CD14-positive monocyte (primary cell): ENCODE measurements around the gene NLRC5. TPM values are rescaled to one million over a fixed set of nuclear protein-coding genes. Genes with fewer than 3 reads are reported as not detected.

Experiments
- DNase-seq, 3 donors: peaks; one replicate each; pipeline ENCODE4 v3.0.0-alpha.2; 2011 to 2022
- H2AFZ ChIP-seq: 2 replicates; pipeline ENCODE4 v1.6.0; 2012; ENCODE audit warnings: mild to moderate bottlenecking, low read depth, low read length, inconsistent platforms; ENCODE audit not compliant: insufficient read depth, poor library complexity, severe bottlenecking
- H3K27ac ChIP-seq, 2 donors: 1 replicate in 1 of 2; 2 replicates in 1 of 2; pipeline ENCODE4 v1.5.1; 2012 to 2013; ENCODE audit warnings: low read length in 2 of 2, control low read depth in 1 of 2, inconsistent platforms in 1 of 2, low read depth in 1 of 2, mild to moderate bottlenecking in 1 of 2
- H3K27me3 ChIP-seq, 2 donors: one replicate each; pipeline versions ENCODE4 v1.6.0 to v1.6.1; 2011 to 2013; ENCODE audit warnings: low read length in 2 of 2; ENCODE audit not compliant: control insufficient read depth in 2 of 2, insufficient read depth in 2 of 2
- H3K36me3 ChIP-seq, 2 donors: replicated peaks in 1 of 2; 1 replicate in 1 of 2; 2 replicates in 1 of 2; pipeline versions ENCODE4 v1.5.1 to v1.6.1; 2012 to 2013; ENCODE audit warnings: low read length in 2 of 2, control low read depth in 1 of 2, inconsistent platforms in 1 of 2, mild to moderate bottlenecking in 1 of 2; ENCODE audit not compliant: insufficient read depth in 2 of 2, control insufficient read depth in 1 of 2
- H3K4me1 ChIP-seq, 2 donors: 1 replicate in 1 of 2; 2 replicates in 1 of 2; pipeline versions ENCODE4 v1.5.1 to v1.6.1; 2012 to 2013; ENCODE audit warnings: low read length in 2 of 2, control low read depth in 1 of 2, inconsistent platforms in 1 of 2, mild to moderate bottlenecking in 1 of 2, moderate library complexity in 1 of 2; ENCODE audit not compliant: insufficient read depth in 2 of 2, control insufficient read depth in 1 of 2
- H3K4me2 ChIP-seq: replicated peaks from 2 replicates; pipeline ENCODE3; 2012; ENCODE audit warnings: low read length, moderate library complexity, mild to moderate bottlenecking; ENCODE audit not compliant: poor library complexity, severe bottlenecking; ENCODE audit errors: extremely low read depth
- H3K4me3 ChIP-seq, 3 experiments: fragments of 200-600 bp in 1 of 3; sonication (generic) in 1 of 3; replicated peaks in 1 of 3; 1 replicate in 2 of 3; 2 replicates in 1 of 3; pipeline ENCODE4 v1.5.1; 2011 to 2013; ENCODE audit warnings: low read length in 3 of 3, mild to moderate bottlenecking in 3 of 3, control low read depth in 2 of 3, low read depth in 2 of 3, inconsistent platforms in 1 of 3, moderate library complexity in 1 of 3
- H3K79me2 ChIP-seq: 2 replicates; pipeline ENCODE4 v1.6.0; 2012; ENCODE audit warnings: mild to moderate bottlenecking, control low read depth, inconsistent platforms, low read length, moderate library complexity; ENCODE audit not compliant: insufficient read depth
- H3K9ac ChIP-seq: 2 replicates; pipeline ENCODE4 v1.6.0; 2017; ENCODE audit warnings: low read length, mild to moderate bottlenecking; ENCODE audit not compliant: insufficient read depth, poor library complexity, severe bottlenecking
- H3K9me3 ChIP-seq, 2 donors: replicated peaks in 1 of 2; 1 replicate in 1 of 2; 2 replicates in 1 of 2; pipeline versions ENCODE4 v1.5.1 to v1.6.1; 2012 to 2013; ENCODE audit warnings: low read length in 2 of 2, control low read depth in 1 of 2; ENCODE audit not compliant: control insufficient read depth in 1 of 2, insufficient read depth in 1 of 2
- H4K20me1 ChIP-seq: 2 replicates; pipeline ENCODE4 v1.6.0; 2012; ENCODE audit warnings: mild to moderate bottlenecking, low read length, control low read depth, moderate library complexity; ENCODE audit not compliant: insufficient read depth
- H3K27ac Mint-ChIP-seq, 7 donors: one replicate each; pipeline ENCODE4 v1.8.0; 2020; ENCODE audit warnings: mild to moderate bottlenecking in 7 of 7, mixed read lengths in 7 of 7, moderate library complexity in 6 of 7, inconsistent platforms in 2 of 7
- H3K27me3 Mint-ChIP-seq, 3 donors: one replicate each; pipeline ENCODE4 v1.8.0; 2021 to 2022; ENCODE audit warnings: low read depth in 3 of 3, mild to moderate bottlenecking in 3 of 3, mixed read lengths in 3 of 3, moderate library complexity in 3 of 3, inconsistent platforms in 1 of 3
- H3K36me3 Mint-ChIP-seq, 2 donors: one replicate each; pipeline ENCODE4 v1.8.0; 2020; ENCODE audit warnings: mixed read lengths in 2 of 2, inconsistent platforms in 1 of 2, mild to moderate bottlenecking in 1 of 2
- H3K4me1 Mint-ChIP-seq: one replicate; pipeline ENCODE4 v1.8.0; 2020; ENCODE audit warnings: mild to moderate bottlenecking, mixed read lengths
- H3K4me3 Mint-ChIP-seq, 2 donors: one replicate each; pipeline ENCODE4 v1.8.0; 2020; ENCODE audit warnings: mild to moderate bottlenecking in 2 of 2, mixed read lengths in 2 of 2, moderate library complexity in 1 of 2
- H3K9me3 Mint-ChIP-seq, 7 donors: one replicate each; pipeline ENCODE4 v1.8.0; 2020 to 2022; ENCODE audit warnings: mixed read lengths in 7 of 7, mild to moderate bottlenecking in 6 of 7, moderate library complexity in 6 of 7, inconsistent platforms in 2 of 7
- CTCF ChIP-seq: fragments of 200-600 bp; IDR thresholded peaks from one replicate; pipeline ENCODE4 v1.8.0; 2022; ENCODE audit warnings: antibody characterized with exemption, mild to moderate bottlenecking
- WGBS: methylation state at CpG from one replicate; pipeline ENCODE4 v1.1.5; 2013; ENCODE audit warnings: missing lambda C conversion rate; ENCODE audit not compliant: insufficient coverage; 5-methylcytosine and 5-hydroxymethylcytosine counted together
- intact Hi-C, 2 donors: fragments of 100-400 bp; cut with micrococcal nuclease; formaldehyde crosslinking; loops; one replicate each; pipeline versions ENCODE4 v1.15.0 to v1.15.1; 2023
- polyA plus RNA-seq, 3 donors: library from polyadenylated mRNA; depleted of rRNA in 1 of 3; unstranded in 2 of 3; stranded (reverse) in 1 of 3; fragments of 300-500 nt in 2 of 3; fragments of >200 nt in 1 of 3; fragmentation: Illumina TruSeq in 2 of 3; gene quantifications; 1 replicate in 2 of 3; 2 replicates in 1 of 3; pipeline ENCODE4 v1.2.3, GENCODE V29; 2012 to 2021

The NLRC5 gene
- polyA plus RNA-seq, 3 donors: 10.3 to 171 (median 21.6) TPM

- no peak for TF ChIP-seq CTCF
- H3K27me3 ChIP-seq: no peaks in the 10 kb centered on the region
- H3K36me3 ChIP-seq: peaks cover 30 to 49% of the 10 kb centered on the region in 2 donors
- no peaks in the 10 kb centered on the region for H3K9me3 ChIP-seq
- Mint-ChIP-seq H3K27me3 (peaks cover 0 to 4% (median 2%) of the 10 kb centered on the region in 3 donors), H3K27ac (peak overlapping the region; percentile 90 to 97 (median 94)), H3K36me3 (peaks cover 58 to 81% of the 10 kb centered on the region in 2 donors), H3K4me3 (peak overlapping the region; percentile 25 to 80), H3K9me3 (peaks cover 0 to 3% (median 1%) of the 10 kb centered on the region in 7 donors), H3K4me1 (peaks cover 95% of the 10 kb centered on the region)
- peak overlapping the region in 1 of 3 experiments; percentile 63 for H3K4me3 ChIP-seq
- H4K20me1 ChIP-seq: no peaks in the 10 kb centered on the region
- intact Hi-C loops: no loop called here
- H3K9ac ChIP-seq: peak overlapping the region; percentile 41
- 0% methylated on average over 1 of the region's 5 CpGs for WGBS
- peaks cover 63% of the 10 kb centered on the region for H3K79me2 ChIP-seq
- H3K4me2 ChIP-seq: peak overlapping the region; percentile 52
- peaks cover 84 to 86% of the 10 kb centered on the region in 2 donors for H3K4me1 ChIP-seq
- peak overlapping the region; percentile 89 to 90 for H3K27ac ChIP-seq
- H2AFZ ChIP-seq: peak overlapping the region; percentile 31
- peak; percentile 52 to 76 (median 63) for DNase-seq
Observed at GRCh38 chr16:57039148-57039812, 49.9 kb downstream of the NLRC5 start.

DNA sequence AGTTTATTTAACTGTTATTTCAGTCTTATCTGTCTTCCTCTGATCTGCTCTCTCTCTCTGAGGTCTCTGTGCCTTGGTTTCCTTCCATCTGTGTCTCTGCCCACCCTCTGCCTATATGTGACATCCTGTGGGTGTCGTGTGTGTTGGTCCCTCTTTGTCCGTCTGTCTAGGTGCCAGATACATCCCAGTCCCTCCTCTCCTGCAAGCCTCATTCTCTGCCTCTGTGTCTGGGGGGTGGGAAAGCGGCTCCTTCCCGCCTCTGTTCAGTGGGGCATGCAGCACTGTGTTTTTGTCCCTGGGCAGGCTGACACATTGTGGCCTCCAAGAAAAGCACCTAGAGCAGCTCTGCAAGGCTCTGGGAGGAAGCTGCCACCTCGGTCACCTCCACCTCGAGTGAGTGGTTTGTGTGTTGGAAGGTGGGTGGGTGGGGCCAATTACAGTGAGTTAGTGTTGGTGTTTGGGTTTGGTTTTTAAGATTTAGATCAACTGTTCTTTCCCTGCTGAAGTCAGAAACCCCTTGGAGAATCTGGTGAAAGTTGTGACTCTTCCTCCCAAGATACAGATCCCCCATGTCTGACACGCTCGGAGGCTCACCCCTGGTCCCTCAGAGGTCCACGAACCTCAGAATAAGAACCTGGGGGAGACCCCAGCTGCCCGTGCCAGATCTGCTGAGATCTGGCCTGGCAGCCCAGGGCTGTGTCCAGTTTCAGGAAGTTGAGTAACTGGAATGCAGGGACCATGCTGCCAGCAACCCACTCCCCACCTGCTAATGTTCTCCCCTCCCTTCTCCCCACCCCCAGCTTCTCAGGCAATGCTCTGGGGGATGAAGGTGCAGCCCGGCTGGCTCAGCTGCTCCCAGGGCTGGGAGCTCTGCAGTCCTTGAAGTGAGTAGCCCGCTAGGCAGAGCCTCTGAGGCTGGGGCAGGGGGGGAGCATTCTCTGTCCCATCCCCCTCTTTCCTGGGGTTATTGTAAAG lies 52.1 kb downstream of the NLRC5 start:
- Histone ChIP-seq H3K79me2 (peaks cover 66% of the 10 kb centered on the region), H3K4me2 (peak overlapping the region; percentile 52), H3K27me3 (no peaks in the 10 kb centered on the region), H3K36me3 (peaks cover 19 to 49% of the 10 kb centered on the region in 2 donors), H3K4me3 (peak overlapping the region in 1 of 3 experiments; percentile 63), H3K9ac (peak overlapping the region; percentile 48), H3K9me3 (no peaks in the 10 kb centered on the region), H3K27ac (peak overlapping the region; percentile 89 to 90), H3K4me1 (peaks cover 91 to 93% of the 10 kb centered on the region in 2 donors), H4K20me1 (no peaks in the 10 kb centered on the region), H2AFZ (no peak overlapping the region)
- DNase-seq: peak in 1 of 3 donors; percentile 13
- Mint-ChIP-seq H3K27ac (peak overlapping the region; percentile 90 to 97 (median 94)), H3K36me3 (peaks cover 54 to 81% of the 10 kb centered on the region in 2 donors), H3K27me3 (peaks cover 0 to 6% (median 2%) of the 10 kb centered on the region in 3 donors), H3K4me3 (peak overlapping the region; percentile 50 to 77), H3K4me1 (peaks cover 93% of the 10 kb centered on the region), H3K9me3 (peaks cover 0 to 3% (median 1%) of the 10 kb centered on the region in 7 donors)
- TF ChIP-seq CTCF: no peak
- WGBS: 10% methylated on average over 2 of the region's 12 CpGs
- intact Hi-C loops: loop anchor here in 1 of 2 donors (5.0 to 10.0 kb wide), 2 partner anchors 74 to 177 kb away; partner anchors contain the start of gene SLC12A3
